ENCODE measurements around the gene BLACAT1. TPM values are rescaled to one million over a fixed set of nuclear protein-coding genes. Genes with fewer than 3 reads are reported as not detected.
A peak's percentile ranks its signal among the peaks of the same experiment; 100 is the strongest.

The BLACAT1 gene
- total RNA-seq, 4 donors from 2014 or later = 0.48 TPM; not detected in 3

DNA sequence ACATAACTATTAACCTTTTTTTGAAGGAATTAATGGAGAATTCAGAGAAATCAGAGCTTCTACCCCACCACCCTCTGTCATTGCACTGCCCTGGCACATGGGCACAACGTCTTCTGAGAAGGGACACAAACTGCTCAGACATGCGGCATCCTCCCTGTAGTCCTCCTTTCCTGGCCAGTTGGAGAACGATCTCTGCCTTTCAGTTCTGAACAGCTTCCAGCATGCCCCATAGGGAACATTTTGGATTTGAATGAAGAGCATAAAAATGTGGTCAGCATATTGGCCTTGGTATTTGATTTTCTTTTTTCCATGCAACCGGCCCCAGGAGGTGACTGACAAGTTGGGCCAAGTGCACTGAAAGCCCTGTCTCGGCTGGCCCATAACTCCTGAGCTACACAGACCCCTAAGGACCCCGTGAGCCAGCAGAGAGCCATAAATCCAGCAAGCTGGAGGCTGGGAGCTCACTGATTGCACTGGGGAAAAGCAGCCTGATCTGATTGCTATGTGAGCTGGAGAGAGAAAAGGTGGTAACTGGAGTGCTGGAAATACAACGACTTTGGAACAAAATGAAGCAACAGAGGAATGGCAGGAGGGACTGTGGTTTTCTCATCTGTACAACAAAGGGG lies 10.9 kb upstream of the BLACAT1 start:
- no peak for DNase-seq
- WGBS, 2 donors (ENCODE audit: low coverage in 1 of 2) = 64% methylated on average over 7 of the region's 7 CpGs; no CpG with 5 or more reads in 1 of the 2 donors
- Histone ChIP-seq H3K4me1 (peaks cover 0 to 10% (median 0%) of the 10 kb centered on the region in 4 donors), H3K9me3 (no peaks in the 10 kb centered on the region), H3K27me3 (peaks cover 37% of the 10 kb centered on the region), H3K4me3 (no peak overlapping the region), H3K36me3 (no peaks in the 10 kb centered on the region), H3K27ac (no peak overlapping the region)
- TF ChIP-seq EP300 (IDR thresholded peaks at IDR 0.05; ENCODE audit: low read depth) (no peak), POLR2AphosphoS5 (IDR thresholded peaks at IDR 0.05) (no peak), POLR2A (IDR thresholded peaks at IDR 0.05) (no peak)
- TF ChIP-seq, protein P1, sequence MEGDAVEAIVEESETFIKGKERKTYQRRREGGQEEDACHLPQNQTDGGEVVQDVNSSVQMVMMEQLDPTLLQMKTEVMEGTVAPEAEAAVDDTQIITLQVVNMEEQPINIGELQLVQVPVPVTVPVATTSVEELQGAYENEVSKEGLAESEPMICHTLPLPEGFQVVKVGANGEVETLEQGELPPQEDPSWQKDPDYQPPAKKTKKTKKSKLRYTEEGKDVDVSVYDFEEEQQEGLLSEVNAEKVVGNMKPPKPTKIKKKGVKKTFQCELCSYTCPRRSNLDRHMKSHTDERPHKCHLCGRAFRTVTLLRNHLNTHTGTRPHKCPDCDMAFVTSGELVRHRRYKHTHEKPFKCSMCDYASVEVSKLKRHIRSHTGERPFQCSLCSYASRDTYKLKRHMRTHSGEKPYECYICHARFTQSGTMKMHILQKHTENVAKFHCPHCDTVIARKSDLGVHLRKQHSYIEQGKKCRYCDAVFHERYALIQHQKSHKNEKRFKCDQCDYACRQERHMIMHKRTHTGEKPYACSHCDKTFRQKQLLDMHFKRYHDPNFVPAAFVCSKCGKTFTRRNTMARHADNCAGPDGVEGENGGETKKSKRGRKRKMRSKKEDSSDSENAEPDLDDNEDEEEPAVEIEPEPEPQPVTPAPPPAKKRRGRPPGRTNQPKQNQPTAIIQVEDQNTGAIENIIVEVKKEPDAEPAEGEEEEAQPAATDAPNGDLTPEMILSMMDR (IDR thresholded peaks at IDR 0.05) = no peak
- in situ Hi-C loops (cut with MboI; ENCODE audit: low pct_ligation_motif_present in 1 of 4, low pct_unique_long_range_greater_than_20kb in 1 of 4, low sequenced_read_pairs in 3 of 4) = no loop called here
- intact Hi-C loops (cut with DNase I; ENCODE audit: low total_unique reads) = no loop called here

DNA sequence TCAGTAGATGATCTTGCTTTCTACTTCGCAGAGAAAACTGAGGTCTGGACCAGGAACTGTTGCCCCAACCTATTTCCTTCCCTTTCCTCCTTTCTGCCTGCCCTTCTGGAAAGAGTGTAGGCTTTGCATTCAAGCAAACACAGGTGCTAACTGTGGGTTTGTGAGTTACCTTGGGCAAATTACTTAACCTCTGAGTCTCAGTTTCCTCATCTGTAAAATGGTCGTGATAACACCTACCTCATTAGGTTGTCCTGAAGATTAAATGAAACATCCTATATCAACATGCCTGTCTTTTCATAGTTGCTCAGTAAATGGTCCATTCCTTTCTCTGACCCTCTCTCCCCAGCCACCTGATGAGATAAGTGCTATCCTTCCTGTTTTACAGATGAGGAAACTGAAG lies 9.5 kb upstream of the BLACAT1 start:
- TF ChIP-seq POLR2A (IDR thresholded peaks at IDR 0.05) (no peak), EP300 (IDR thresholded peaks at IDR 0.05; ENCODE audit: low read depth) (no peak), POLR2AphosphoS5 (IDR thresholded peaks at IDR 0.05) (no peak)
- TF ChIP-seq, protein P1 (IDR thresholded peaks at IDR 0.05) = no peak
- WGBS, 2 donors (ENCODE audit: low coverage in 1 of 2) = 73% methylated on average over 2 of the region's 2 CpGs; no CpG with 5 or more reads in 1 of the 2 donors
- Histone ChIP-seq H3K27ac (no peak overlapping the region), H3K36me3 (no peaks in the 10 kb centered on the region), H3K4me3 (no peak overlapping the region), H3K4me1 (peaks cover 0 to 5% (median 0%) of the 10 kb centered on the region in 4 donors), H3K27me3 (peaks cover 50% of the 10 kb centered on the region), H3K9me3 (no peaks in the 10 kb centered on the region)
- intact Hi-C loops (cut with DNase I; ENCODE audit: low total_unique reads) (no loop called here), in situ Hi-C loops (cut with MboI; ENCODE audit: low pct_ligation_motif_present in 1 of 4, low pct_unique_long_range_greater_than_20kb in 1 of 4, low sequenced_read_pairs in 3 of 4) (no loop called here)
- no peak for DNase-seq

DNA sequence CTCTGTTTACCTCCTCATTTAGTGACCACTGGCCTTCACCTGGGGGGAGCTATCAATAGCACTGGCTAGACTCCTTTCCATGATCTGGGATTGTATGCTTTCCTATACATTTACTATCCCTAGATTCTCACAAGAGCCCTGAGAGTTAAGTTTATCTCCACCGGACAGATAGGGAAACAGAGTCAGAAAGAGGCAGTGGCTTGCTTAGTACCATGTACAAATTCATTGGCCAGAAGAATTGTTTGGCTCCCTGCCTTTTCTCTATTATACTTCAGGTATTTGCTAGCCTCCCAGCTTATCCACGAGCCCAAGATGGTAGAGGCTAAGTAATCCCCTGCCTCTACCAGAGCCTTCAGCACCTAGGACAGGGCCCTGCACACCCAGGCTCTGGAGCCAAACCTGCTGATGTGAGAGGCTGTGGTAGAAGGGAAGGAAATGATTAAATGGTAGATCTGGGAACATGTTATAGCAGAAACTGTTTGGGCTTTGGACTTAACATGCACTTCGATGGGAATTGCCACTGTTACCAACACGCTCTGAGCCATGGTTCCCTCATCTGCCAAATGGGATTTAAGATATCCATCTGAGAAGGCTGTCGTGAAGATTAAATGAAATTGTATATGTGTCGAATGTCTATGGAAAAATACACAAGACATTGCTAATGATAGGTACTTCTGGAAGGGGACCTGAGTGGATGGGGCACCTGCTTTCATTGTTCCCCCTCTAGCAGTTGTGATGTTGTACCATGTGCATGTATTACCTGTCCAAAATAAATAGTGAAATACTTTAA lies 3.1 kb upstream of the BLACAT1 start:
- Histone ChIP-seq H3K4me1 (peaks cover 9 to 21% (median 17%) of the 10 kb centered on the region in 4 donors), H3K4me3 (no peak overlapping the region), H3K27ac (no peak overlapping the region), H3K27me3 (peaks cover 96% of the 10 kb centered on the region), H3K9me3 (no peaks in the 10 kb centered on the region), H3K36me3 (no peaks in the 10 kb centered on the region)
- WGBS, 2 donors (ENCODE audit: low coverage in 1 of 2) = 51 to 59% methylated on average over 6 of the region's 6 CpGs
- in situ Hi-C loops (cut with MboI; ENCODE audit: low pct_ligation_motif_present in 1 of 4, low pct_unique_long_range_greater_than_20kb in 1 of 4, low sequenced_read_pairs in 3 of 4) = no loop called here
- TF ChIP-seq EP300 (IDR thresholded peaks at IDR 0.05; ENCODE audit: low read depth) (no peak), POLR2AphosphoS5 (IDR thresholded peaks at IDR 0.05) (no peak), POLR2A (IDR thresholded peaks at IDR 0.05) (no peak)
- TF ChIP-seq, protein P1 (IDR thresholded peaks at IDR 0.05) = no peak
- intact Hi-C loops (cut with DNase I; ENCODE audit: low total_unique reads) = no loop called here
- DNase-seq = no peak

DNA sequence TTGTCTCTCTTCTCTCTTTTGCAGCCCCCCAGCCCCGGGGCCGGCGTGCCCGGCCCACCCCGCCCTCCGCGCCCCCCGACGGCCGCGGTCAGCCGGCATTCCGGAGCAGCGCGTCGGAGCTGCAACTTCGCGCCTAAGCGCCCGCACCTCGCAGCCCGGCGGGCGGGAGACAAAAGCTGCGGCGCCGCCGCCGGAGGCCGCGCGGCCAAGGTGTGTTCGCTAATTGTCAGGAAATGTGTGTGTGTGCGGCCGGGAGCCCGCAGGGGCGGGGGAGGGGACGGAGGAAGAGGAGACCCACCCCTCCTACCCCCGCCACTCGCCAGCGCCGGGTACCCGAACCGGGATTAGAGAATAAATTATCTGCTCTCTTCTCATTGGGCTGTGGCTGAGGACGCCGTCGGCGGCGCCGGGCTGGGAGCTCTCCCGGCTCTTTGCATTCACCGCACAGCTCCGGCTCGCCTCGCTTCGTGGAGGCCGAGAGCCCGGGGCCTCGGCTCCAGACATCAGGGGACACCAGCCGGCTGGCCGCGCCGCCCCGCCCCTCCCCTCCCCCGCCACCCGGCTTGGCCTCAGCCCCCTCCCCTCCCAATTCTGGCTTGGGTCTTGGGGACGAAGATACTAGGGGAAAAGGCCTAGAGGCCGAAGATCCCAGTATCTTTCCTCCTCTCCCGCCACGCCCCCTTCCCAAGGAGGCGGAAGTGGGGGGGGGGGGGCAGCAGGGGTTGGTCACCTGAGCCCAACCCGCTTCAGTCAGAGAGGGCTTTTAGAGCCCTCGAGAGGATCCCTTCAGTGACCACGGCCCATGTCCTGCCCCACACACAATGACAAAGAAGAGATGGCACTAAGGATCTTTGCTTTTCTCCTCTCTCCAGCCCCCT lies 1.3 kb upstream of the BLACAT1 start:
- peaks cover 9 to 21% (median 17%) of the 10 kb centered on the region in 4 donors for H3K4me1 ChIP-seq
- H3K27me3 ChIP-seq = peaks cover 100% of the 10 kb centered on the region
- DNase-seq = no peak
- in situ Hi-C loops (cut with MboI; ENCODE audit: low pct_ligation_motif_present in 1 of 4, low pct_unique_long_range_greater_than_20kb in 1 of 4, low sequenced_read_pairs in 3 of 4) (no loop called here), intact Hi-C loops (cut with DNase I; ENCODE audit: low total_unique reads) (no loop called here)
- H3K9me3 ChIP-seq = no peaks in the 10 kb centered on the region
- peak overlapping the region in 2 of 4 donors; percentile 20 to 35 for H3K4me3 ChIP-seq
- WGBS, 2 donors (ENCODE audit: low coverage in 1 of 2) = 0 to 3% methylated on average over 5 to 42 of the region's 74 CpGs
- no peak for TF ChIP-seq EP300 (IDR thresholded peaks at IDR 0.05; ENCODE audit: low read depth)
- no peak for TF ChIP-seq POLR2A (IDR thresholded peaks at IDR 0.05)
- TF ChIP-seq, protein P1 (IDR thresholded peaks at IDR 0.05) = no peak
- H3K27ac ChIP-seq = no peak overlapping the region
- H3K36me3 ChIP-seq = no peaks in the 10 kb centered on the region

Measured in transverse colon (tissue), 4 donors.